Measurements from ENCODE around the gene CAST.

GRCh38 chr5:96771395-96771794 is 109.2 kb downstream of the CAST start:
- TF ChIP-seq CTCF (IDR thresholded peaks at IDR 0.05) = no peak
- no peak for TF ChIP-seq POLR2AphosphoS5 (IDR thresholded peaks at IDR 0.05)
